NCI-H146 treated with DMSO at 0.1 percent for 48 hours (cell line): Measurements from ENCODE around the gene NKAIN2.
"Not testable (repeated sequence)": the region's sequence is repeated elsewhere in the genome, so short reads cannot be mapped to it uniquely, and the experiment has no call there.

Experiments used
- DNase-seq: peaks from one replicate; lab custom pipeline; 2025; ENCODE audit not compliant: unreplicated experiment; lab: John Stamatoyannopoulos, UW

NKAIN2 gene

DNA sequence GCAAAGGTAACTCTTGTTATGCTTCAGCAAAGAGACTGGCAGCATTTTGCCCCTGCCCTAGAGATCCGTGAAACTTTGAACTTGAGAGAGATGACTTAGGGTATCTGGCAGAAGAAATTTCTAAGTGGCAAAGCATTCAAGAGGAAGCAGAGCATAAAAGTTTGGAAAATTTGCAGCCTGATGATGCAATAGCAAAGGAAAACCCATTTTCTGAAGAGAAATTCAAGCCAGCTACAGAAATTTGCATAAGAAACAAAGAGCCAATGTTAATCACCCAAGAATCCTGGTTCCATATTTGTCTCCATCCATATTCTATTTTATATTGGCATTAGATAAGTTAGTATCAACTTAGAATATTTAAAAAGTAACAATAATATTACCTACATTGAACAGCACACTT is 934.1 kb downstream of the NKAIN2 start:
- DNase-seq, result not testable (repeated sequence)

DNA sequence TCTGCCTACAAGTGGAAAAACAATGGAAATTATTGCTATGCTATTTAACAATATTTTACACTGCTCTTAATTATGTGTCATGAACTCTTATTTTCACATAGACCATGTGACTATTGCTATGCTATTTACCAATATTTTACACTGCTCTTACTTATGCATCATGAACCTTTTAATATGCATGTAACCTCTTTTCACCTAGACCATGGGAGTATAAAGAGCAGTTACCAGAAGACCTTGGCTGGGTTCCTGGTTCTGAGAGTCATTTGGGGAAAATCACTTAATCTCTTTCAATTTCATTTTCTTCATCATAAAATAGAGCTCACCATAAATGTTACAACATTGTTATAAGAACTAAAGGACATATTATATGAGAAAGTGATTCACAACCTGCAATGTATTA is 934.8 kb downstream of the NKAIN2 start:
- DNase-seq, result no peak

- peak; percentile 4 for DNase-seq
Observed at GRCh38 chr6:124741341-124741740, 937.7 kb downstream of the NKAIN2 start.

- DNase-seq, result no peak
Observed at GRCh38 chr6:124742971-124743370, 939.3 kb downstream of the NKAIN2 start.

DNA sequence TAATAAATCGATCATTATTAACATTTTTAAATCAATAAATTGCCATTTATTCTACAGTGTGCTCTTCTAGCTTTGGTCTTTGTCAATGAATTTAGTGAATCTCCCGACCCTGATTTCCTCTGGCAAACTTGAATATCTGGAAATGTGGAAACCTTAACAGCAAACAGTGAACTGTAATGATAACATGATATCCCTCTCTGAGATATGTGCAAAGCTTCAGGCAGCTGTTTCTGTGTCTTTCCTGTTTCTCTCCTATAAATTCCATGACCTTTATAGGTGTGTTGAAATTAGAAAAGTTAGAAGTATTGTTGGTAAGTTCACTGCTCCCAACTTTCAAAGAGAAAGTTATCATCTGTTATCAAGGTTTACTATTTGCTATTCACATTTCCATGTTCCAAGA is 939.8 kb downstream of the NKAIN2 start:
- DNase-seq, result no peak

DNA sequence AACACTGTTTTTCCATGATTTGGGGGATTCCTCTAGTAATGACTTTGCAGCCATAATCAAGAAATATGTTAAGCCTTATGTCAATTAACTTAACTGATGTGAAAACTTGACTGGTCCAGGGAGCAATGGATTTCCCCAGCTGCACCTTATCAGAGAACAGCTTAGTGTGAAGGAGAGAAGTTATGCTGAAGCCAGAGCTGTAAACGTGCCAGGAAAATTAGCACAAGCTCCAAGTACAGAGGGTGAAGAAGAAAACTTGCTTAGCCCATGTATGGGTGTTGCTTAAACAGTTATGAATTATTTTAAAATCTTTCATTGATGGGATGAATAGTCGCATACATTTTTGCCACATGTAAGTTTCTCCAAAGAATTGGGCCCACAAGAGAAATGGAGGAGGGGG is 943.7 kb downstream of the NKAIN2 start:
- no peak for DNase-seq

DNA sequence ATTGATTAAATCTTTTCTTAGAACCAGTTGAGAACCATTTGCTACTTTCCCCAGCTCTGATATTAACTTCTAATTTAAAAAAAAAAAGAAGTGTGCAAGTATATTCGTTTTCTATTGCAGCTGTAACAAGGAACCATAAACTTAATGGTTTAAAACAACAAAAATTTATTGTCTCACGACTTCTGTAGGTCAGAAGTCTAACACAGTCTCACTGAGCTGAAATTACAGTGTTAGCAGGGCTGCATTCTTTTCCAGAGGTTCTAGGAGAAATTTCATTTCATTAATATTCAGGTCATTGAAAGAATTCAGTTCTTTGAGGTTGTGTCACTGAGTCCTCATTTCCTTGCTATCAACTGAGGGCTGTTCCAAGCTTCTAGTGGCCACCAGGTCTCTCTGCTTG is 945.1 kb downstream of the NKAIN2 start:
- DNase-seq, result no peak

DNA sequence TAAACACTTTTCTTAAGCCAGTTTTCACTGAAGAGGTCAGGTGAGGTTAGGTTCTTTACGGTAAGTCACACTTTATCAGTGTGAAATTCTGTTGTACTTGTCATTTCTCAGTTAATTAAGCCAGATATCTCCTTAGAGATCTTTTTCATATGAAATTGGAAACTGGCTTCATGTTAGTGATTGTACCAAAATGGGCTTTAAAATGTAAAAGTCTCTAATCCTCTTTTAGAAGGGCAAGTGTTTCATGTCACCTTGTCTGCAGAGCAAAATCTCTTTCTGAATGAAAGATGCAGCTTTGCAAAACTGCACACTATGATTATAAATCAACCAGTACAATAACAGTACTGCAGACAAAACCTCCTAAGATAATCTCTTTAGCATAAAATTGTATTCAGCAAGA is 949.3 kb downstream of the NKAIN2 start:
- DNase-seq, result no peak

DNA sequence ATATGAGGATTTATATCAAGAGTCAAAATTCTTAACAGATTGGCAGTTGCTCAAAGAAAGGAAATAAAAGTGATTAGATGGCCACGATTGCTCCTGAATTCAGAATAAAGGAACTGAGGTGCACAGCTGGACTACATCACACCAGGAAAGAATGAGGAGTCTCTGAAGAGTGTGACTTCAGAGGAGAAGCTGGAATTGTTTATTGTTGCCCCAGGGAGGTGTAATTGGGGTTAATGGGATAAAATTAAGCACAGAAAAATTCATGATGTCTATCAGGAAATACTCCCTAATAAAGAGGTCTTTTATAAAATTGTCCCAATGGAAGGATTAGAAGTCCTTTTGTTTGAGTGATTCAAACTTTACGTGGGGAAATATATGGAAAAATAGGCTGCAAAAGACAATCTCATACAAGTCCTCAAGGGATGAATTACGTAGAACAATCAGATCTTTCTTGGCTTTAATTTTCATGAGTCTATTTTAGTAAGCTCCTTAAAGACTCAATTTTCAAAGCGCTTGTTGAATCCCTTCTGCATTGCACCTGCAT is 950.0 kb downstream of the NKAIN2 start:
- DNase-seq, result no peak

DNA sequence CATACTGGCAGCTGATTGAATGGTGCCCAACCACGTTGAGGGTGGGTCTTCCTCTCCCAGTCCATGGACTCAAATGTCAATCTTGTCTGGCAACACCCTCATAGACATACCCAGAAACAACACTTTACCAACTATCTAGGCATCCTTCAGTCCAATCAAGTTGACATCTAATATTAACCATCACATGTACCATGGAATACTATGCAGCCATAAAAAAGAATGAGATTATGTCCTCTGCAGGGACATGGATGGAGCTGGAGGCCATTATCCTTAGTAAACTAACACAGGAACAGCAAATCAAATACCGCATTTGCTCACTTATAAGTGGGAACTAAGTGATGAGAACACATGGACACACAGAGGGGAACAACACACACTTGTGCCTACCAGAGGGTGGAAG is 951.7 kb downstream of the NKAIN2 start:
- no peak for DNase-seq

DNA sequence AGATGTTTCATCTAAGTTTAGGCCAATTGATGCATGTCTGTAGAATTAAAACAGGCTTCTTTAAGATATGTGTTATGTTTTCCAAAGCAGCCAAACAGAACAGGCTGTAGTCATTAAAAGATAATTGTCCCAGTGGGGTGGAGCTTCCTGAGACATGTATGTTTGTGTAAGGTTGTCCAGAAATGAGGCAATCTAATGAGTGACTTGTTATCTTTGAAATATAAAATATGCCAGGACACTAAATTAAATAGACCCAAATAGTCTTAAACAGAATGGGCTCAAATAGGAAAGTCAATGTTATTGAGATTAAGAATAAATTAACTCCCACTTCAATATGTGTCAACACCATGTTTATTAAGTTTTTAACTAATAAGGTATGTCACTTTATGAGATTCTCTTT is 953.9 kb downstream of the NKAIN2 start:
- peak; percentile 25 for DNase-seq

DNA sequence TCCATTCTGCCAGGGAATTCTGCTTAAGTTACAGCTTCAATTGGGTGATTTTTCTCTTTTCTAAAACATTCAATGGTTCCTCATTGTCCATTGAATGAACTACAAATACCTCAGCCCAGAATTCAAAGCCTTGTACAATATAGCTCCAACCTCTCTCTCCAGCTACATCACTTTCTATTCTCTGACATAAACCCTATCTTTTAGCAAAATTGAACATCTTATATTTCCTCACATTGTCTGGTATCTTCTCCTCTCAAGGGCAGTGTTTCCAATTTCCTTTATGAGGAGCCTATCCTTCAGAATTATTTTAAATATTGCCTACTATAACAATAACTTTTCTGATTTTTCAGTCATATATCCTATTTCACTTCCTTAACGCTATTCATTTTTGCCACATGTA is 955.0 kb downstream of the NKAIN2 start:
- DNase-seq, result no peak

DNA sequence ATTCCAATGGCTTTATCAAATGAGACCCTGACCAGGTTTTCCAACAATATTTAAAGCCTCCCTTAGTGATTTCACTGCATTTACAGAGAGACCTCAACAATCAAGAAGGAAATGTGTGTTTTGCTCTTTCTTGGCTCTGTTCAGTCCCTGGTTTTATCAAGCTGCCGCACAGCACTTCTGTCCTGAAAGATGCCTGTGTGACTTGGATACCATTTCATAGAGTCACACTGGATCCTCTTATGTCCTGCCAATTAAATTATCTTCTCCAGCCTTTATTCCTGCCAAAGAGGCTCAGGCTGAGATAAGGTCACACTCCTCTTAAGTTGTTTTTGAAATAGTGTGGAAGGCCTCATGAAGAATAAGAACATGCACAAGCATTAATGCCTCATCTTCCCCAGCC is 961.6 kb downstream of the NKAIN2 start:
- DNase-seq, result no peak

- no peak for DNase-seq
Observed at GRCh38 chr6:124768224-124768623, 964.6 kb downstream of the NKAIN2 start.

DNA sequence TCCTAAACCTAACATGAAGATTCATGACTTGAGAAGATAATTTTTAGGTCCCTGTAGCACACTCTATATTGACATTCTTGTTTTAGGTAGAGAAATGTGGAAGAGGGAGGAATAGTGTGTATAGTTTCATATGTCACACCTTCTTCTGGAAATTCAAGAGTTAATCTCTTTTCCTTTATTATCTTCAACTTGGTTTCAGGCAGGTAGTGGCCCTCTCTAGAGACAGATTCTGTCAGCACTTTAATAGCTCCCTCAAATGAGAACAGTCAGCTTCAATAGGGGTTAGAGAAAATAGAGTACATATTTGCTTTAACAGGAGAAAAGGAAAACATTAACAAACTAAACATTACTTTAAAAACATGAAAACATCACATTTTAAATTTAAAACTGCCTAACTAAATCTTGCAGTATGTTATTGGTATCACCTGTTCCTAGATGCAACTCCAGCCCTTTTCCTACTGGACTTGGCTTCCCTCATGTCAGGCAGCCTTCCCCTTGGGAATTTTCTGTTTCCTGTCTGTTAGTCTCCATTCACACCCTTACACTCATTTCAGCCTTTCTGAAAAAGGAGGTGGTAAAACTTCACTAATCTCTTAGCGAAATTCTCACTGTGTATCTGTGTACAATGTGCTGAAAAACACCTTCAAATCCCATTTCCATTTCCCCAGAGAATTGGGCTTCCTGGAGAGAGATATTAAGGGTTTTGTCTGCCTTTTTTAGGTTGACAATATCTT is 966.3 kb downstream of the NKAIN2 start:
- no peak for DNase-seq

GRCh38 chr6:124770784-124771183 is 967.1 kb downstream of the NKAIN2 start:
- no peak for DNase-seq

- no peak for DNase-seq
Observed at GRCh38 chr6:124772733-124773319, 969.2 kb downstream of the NKAIN2 start.

DNA sequence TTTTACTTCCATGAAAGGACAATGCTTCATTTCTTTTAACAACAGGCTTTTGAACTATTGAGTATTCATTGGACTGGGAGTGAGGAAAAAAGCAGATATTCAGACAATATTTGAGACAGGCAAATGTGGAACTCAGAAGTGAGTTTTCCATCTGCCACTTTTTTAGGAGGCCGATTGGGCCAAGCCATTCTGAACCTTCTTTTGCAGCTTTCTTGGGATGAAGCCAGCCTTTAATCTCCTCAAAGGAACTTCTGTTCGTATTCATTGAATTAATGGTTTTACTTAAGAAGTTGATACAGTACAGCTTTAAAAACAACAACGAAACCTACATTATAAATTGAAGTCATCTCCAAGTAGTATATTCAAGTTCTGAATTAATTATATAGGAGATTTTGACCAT is 971.5 kb downstream of the NKAIN2 start:
- DNase-seq, result no peak

- no peak for DNase-seq
Observed at GRCh38 chr6:124777863-124778262, 974.2 kb downstream of the NKAIN2 start.

DNA sequence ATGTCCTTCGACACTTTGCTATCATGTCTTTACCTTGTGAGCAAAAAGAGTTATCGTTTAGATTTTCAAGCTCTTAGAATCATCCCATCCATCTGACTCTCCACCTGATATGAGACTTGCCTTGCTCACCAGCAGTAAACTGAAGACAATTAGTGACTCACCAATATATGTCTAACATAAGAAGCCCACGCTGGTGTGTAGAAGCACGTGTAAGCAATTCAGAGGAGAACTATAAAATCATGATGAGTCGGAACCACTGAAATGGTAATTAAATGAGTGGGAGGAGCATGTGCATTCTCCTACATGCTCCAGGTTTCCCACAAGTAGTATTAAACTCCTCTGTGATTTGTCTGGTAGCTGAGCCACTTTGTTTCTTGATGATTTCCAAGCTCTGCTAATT is 977.0 kb downstream of the NKAIN2 start:
- DNase-seq, result no peak

- DNase-seq, result no peak
Observed at GRCh38 chr6:124783344-124783743, 979.7 kb downstream of the NKAIN2 start.

GRCh38 chr6:124791156-124791555 is 987.5 kb downstream of the NKAIN2 start:
- no peak for DNase-seq

GRCh38 chr6:124792386-124792785 is 988.7 kb downstream of the NKAIN2 start:
- no peak for DNase-seq
